GM12892 (cell line): ENCODE measurements around the gene HYAL3.

Source experiments
- POLR2A ChIP-seq: IDR thresholded peaks from 2 replicates; pipeline ENCODE4 v1.6.1; 2011; ENCODE audit warnings: low read depth, low read length, control low read depth
- POLR2AphosphoS5 ChIP-seq: IDR thresholded peaks from 2 replicates; pipeline ENCODE4 v1.6.1; 2011; ENCODE audit warnings: low read depth, low read length, control low read depth
- TAF1 ChIP-seq: IDR thresholded peaks from 2 replicates; pipeline ENCODE4 v1.6.1; 2011; ENCODE audit warnings: low read depth, mild to moderate bottlenecking, control low read depth, low read length, borderline replicate concordance

DNA sequence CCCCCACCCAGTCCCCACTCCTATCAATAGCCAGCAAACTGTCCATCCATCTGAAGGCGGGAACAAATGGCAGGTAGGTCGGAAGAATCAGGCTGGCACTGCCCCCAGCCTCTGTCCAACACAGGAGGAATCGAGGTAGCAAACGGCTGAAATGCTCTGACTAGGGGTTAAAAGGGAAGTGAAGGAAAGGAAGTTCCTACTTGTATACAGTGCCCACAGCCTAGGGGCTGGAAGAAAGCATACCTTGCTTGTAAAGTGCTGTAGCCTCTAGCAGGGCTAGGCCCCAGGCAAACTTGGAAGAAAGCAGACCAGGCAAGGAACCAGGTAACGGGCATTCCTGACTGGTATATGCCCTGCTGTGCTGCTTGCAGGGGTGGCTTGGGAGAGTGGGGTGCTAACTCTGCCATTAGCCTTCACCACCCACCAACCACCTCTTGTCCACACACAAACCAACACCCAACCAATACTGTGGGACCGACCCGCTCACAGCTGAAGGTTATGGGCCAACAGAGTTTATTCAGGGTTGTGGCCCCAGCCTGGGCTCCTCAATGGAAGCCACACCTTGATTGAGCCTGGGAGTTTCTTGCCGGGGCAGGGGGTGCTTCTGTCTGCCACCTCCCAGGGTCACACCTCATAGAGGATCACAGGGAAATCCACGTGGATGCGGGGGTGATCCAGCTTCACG, 26.4 kb upstream of the HYAL3 start:
- no peak for TF ChIP-seq POLR2A
- no peak for TF ChIP-seq POLR2AphosphoS5
- no peak for TF ChIP-seq TAF1
